ENCODE measurements around the gene DCAF11. TPM values are rescaled to one million over a fixed set of nuclear protein-coding genes. Genes with fewer than 3 reads are reported as not detected.
A peak's percentile ranks its signal among the peaks of the same experiment; 100 is the strongest.

Gene DCAF11
- total RNA-seq, 4 donors from 2014 or later = 64.2 to 71.7 (median 68.3) TPM

DNA sequence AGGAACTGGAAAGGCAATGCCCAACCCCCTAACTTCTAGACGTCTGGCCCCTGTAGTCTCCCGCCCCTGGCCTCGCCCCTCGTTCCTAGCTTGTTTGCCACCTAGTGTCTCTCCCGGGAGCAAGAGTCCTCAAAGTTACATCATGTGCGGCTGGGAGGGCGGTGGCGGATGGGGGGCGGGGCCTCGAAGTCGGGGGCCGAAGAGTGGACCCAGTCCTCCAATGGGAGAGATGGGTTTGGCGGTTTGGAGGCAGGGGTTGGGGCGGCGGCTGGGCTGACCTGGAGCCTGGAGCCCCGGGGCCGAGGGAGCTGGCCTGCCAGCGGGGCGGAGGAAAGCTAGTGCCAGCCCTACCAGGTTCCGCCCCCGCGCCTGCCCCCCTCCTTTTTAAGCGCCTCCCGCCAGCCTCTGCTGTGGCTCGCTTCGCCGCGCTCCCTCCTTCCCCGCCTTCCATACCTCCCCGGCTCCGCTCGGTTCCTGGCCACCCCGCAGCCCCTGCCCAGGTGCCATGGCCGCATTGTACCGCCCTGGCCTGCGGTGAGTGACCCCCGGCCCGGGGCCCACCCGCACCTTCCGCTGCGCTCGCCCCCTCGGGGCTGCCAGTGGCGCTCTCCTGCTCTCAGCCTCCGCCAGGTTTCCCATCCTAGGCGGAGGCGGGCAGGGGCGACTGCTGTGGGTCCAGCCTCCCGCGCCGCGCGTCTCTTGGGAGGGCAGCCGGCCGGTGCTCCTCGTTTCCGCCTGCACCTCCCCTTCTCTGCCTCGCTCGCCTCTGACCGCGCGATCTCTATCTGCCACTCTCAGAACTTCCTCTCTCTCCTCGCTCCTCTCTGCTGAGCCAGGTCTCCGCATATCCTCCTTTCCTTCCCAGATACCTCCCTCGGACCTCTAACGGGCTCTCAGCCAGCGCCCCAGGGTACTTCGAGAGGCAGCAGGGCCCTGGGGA, 20.4 kb upstream of the DCAF11 start, which contains the start of gene PCK2:
Gene PCK2, plus strand, starts transcription at position 411 of the 940 bp plus-strand sequence. Its CDS starts 95 bp downstream, at position 506.
- peaks cover 12% of the 10 kb centered on the region for H3K36me3 ChIP-seq
- no peaks in the 10 kb centered on the region for H3K9me3 ChIP-seq
- H3K4me1 ChIP-seq = peaks cover 35% of the 10 kb centered on the region
- no peaks in the 10 kb centered on the region for H3K27me3 ChIP-seq
- DNase-seq (ENCODE audit: low spot score in 2 of 2) = peak; percentile 96 to 97
- H3K4me3 ChIP-seq = peak within 1 kb of the TSS; percentile 97
- 0% methylated on average over 37 of the region's 68 CpGs for WGBS
- peak within 1 kb of the TSS; percentile 94 for H3K27ac ChIP-seq
- TF ChIP-seq, protein P1, sequence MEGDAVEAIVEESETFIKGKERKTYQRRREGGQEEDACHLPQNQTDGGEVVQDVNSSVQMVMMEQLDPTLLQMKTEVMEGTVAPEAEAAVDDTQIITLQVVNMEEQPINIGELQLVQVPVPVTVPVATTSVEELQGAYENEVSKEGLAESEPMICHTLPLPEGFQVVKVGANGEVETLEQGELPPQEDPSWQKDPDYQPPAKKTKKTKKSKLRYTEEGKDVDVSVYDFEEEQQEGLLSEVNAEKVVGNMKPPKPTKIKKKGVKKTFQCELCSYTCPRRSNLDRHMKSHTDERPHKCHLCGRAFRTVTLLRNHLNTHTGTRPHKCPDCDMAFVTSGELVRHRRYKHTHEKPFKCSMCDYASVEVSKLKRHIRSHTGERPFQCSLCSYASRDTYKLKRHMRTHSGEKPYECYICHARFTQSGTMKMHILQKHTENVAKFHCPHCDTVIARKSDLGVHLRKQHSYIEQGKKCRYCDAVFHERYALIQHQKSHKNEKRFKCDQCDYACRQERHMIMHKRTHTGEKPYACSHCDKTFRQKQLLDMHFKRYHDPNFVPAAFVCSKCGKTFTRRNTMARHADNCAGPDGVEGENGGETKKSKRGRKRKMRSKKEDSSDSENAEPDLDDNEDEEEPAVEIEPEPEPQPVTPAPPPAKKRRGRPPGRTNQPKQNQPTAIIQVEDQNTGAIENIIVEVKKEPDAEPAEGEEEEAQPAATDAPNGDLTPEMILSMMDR (IDR thresholded peaks at IDR 0.05) = no peak
- no peak for TF ChIP-seq POLR2AphosphoS5 (IDR thresholded peaks at IDR 0.05)
- no peak for TF ChIP-seq EP300 (IDR thresholded peaks at IDR 0.05)
- TF ChIP-seq POLR2A (IDR thresholded peaks at IDR 0.05) = peak in 1 of 2 donors; percentile 51

DNA sequence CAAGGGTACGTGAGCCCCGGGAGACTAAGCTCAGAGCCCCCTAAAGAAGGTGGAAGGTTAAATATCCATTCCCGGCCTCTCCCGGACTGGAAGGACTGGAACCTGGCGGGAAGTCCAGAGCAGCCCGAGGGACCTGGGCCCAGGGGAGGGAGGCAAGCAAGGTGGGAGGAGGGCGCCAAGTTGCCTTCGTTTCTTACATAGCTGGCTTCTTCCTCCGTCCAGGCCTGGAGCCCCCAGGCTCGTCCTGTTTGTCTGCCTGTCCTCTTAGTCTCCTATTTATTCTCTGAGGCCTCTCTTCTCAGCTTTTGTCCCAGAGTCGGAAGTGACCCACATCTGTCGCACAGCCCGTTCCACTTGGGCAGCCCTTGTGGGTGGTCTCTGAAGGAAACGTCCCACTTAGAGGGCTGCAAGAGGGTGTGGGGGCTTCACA, 19.7 kb upstream of the DCAF11 start:
- no peaks in the 10 kb centered on the region for H3K27me3 ChIP-seq
- no peak for DNase-seq (ENCODE audit: low spot score in 2 of 2)
- H3K4me1 ChIP-seq = peaks cover 35% of the 10 kb centered on the region
- H3K9me3 ChIP-seq = no peaks in the 10 kb centered on the region
- 9% methylated on average over 14 of the region's 14 CpGs for WGBS
- H3K27ac ChIP-seq = peak overlapping the region; percentile 94
- peaks cover 19% of the 10 kb centered on the region for H3K36me3 ChIP-seq
- TF ChIP-seq, protein P1 (IDR thresholded peaks at IDR 0.05) = no peak
- TF ChIP-seq POLR2A (IDR thresholded peaks at IDR 0.05) = no peak
- no peak for TF ChIP-seq EP300 (IDR thresholded peaks at IDR 0.05)
- no peak for TF ChIP-seq POLR2AphosphoS5 (IDR thresholded peaks at IDR 0.05)
- H3K4me3 ChIP-seq = peak overlapping the region; percentile 97

DNA sequence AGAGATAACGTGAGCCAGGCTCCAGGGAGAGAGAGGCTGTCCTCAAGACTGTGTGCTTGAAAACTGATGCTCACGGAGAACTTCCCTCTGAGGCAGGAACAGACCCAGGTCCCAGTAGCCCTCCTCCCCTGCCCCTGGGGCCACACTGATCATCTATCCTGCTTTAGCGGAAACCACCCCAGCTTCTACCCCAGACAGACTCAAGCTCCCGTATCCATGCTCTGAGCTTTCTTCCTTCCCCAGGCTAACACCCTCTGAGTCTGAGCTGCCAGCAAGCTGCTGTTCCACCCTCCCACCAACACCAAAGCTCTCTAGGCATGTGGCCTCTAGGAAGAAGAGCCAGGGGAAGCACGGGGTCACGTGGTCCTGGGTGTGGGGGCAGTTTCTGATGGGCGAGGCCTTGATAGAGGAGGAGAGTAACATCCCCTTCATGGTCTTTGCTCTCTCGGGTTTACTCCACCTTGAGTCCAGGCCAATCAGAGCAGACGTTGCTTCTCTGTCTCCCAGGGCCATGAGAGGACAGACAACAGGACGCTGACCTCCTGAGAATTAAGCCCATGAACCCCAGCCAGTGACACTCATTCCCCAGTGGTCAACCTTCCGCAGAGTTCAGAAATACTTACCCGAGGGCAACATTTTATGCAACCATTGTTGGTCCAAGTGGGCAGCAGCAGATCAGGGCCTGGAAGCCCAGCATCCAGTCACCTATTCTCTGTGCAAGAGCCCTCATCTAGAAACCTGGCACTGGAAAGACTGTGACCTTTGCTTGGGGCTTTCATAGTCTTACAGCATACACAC, 19.1 kb upstream of the DCAF11 start:
- TF ChIP-seq POLR2A (IDR thresholded peaks at IDR 0.05) (no peak), POLR2AphosphoS5 (IDR thresholded peaks at IDR 0.05) (no peak), EP300 (IDR thresholded peaks at IDR 0.05) (no peak)
- TF ChIP-seq, protein P1 (IDR thresholded peaks at IDR 0.05) = no peak
- peak in 1 of 2 donors; percentile 81 for DNase-seq (ENCODE audit: low spot score in 2 of 2)
- Histone ChIP-seq H3K4me3 (peak overlapping the region; percentile 97), H3K27ac (peak overlapping the region; percentile 94), H3K27me3 (no peaks in the 10 kb centered on the region), H3K4me1 (peaks cover 35% of the 10 kb centered on the region), H3K9me3 (no peaks in the 10 kb centered on the region), H3K36me3 (peaks cover 23% of the 10 kb centered on the region)
- 50% methylated on average over 11 of the region's 12 CpGs for WGBS

DNA sequence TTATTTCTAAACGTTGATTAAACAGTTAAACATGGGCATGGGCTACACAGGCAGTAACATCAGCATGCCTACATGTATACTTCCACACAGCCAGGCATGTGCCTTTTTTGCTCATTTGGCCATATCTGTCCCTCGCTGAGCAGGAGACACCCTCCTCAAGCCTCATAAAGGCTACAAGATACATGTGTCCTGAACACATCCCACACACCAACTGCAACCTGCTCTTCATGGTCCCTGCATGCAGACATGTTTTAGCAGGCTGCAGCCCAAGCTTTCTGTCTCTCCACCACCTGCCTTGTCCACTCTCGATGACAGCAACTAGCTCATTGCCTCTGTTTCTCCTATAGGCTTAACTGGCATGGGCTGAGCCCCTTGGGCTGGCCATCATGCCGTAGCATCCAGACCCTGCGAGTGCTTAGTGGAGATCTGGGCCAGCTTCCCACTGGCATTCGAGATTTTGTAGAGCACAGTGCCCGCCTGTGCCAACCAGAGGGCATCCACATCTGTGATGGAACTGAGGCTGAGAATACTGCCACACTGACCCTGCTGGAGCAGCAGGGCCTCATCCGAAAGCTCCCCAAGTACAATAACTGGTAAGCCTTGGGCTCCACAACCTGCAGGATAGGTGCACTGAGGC, 17.9 kb upstream of the DCAF11 start:
- no peaks in the 10 kb centered on the region for H3K27me3 ChIP-seq
- no peak for TF ChIP-seq POLR2AphosphoS5 (IDR thresholded peaks at IDR 0.05)
- no peak for TF ChIP-seq EP300 (IDR thresholded peaks at IDR 0.05)
- TF ChIP-seq, protein P1 (IDR thresholded peaks at IDR 0.05) = no peak
- TF ChIP-seq POLR2A (IDR thresholded peaks at IDR 0.05) = no peak

More for the DNA sequence above, 17.9 kb upstream of the DCAF11 start:
- DNase-seq (ENCODE audit: low spot score in 2 of 2) = no peak
- H3K9me3 ChIP-seq = no peaks in the 10 kb centered on the region
- H3K27ac ChIP-seq = no peak overlapping the region
- no peak overlapping the region for H3K4me3 ChIP-seq
- peaks cover 24% of the 10 kb centered on the region for H3K36me3 ChIP-seq
- WGBS = 90% methylated on average over 8 of the region's 8 CpGs
- H3K4me1 ChIP-seq = peaks cover 35% of the 10 kb centered on the region
